ENCODE results near the gene CYLD. TPM values are rescaled to one million over a fixed set of nuclear protein-coding genes. Genes with fewer than 3 reads are reported as not detected.

CYLD gene
- total and polyA plus RNA-seq, 3 donors from 2014 or later = 37.4 to 89.3 (median 48.4) TPM

GRCh38 chr16:50834701-50835100, 92.8 kb downstream of the CYLD start:
- intact Hi-C loops (cut with DNase I; ENCODE audit: low total_unique reads) = no loop called here
- TF ChIP-seq POLR2A (IDR thresholded peaks at IDR 0.05) (no peak), CTCF (IDR thresholded peaks at IDR 0.05) (no peak)
- DNase-seq = no peak

GRCh38 chr16:50835358-50836060, 93.6 kb downstream of the CYLD start:
- WGBS, 2 donors = 51 to 57% methylated on average over 7 to 10 of the region's 10 CpGs
- H3K4me1 ChIP-seq = no peaks in the 10 kb centered on the region
- H3K27me3 ChIP-seq = no peaks in the 10 kb centered on the region
- H3K27ac ChIP-seq = no peak overlapping the region
- TF ChIP-seq POLR2A (IDR thresholded peaks at IDR 0.05) = no peak
- intact Hi-C loops (cut with DNase I; ENCODE audit: low total_unique reads) = no loop called here
- DNase-seq = no peak
- H3K36me3 ChIP-seq (ENCODE audit: low read depth, missing control alignments) = no peaks in the 10 kb centered on the region
- H3K4me3 ChIP-seq = no peak overlapping the region
- no peaks in the 10 kb centered on the region for H3K9me3 ChIP-seq

More at GRCh38 chr16:50834701-50835100, 92.8 kb downstream of the CYLD start:
- no peaks in the 10 kb centered on the region for H3K4me1 ChIP-seq
- H3K27me3 ChIP-seq = no peaks in the 10 kb centered on the region
- 93 to 99% methylated on average over 4 of the region's 4 CpGs for WGBS, 2 donors
- H3K9me3 ChIP-seq = no peaks in the 10 kb centered on the region
- H3K36me3 ChIP-seq (ENCODE audit: low read depth, missing control alignments) = no peaks in the 10 kb centered on the region
- H3K27ac ChIP-seq = no peak overlapping the region
- H3K4me3 ChIP-seq = no peak overlapping the region

GRCh38 chr16:50836121-50836621, 94.3 kb downstream of the CYLD start:
- no peaks in the 10 kb centered on the region for H3K9me3 ChIP-seq
- H3K27me3 ChIP-seq = no peaks in the 10 kb centered on the region
- DNase-seq = no peak
- no peak for TF ChIP-seq CTCF (IDR thresholded peaks at IDR 0.05)
- no peak for TF ChIP-seq POLR2A (IDR thresholded peaks at IDR 0.05)
- H3K4me1 ChIP-seq = peaks cover 3% of the 10 kb centered on the region
- intact Hi-C loops (cut with DNase I; ENCODE audit: low total_unique reads) = no loop called here
- H3K4me3 ChIP-seq = no peak overlapping the region
- H3K36me3 ChIP-seq (ENCODE audit: low read depth, missing control alignments) = no peaks in the 10 kb centered on the region
- WGBS, 2 donors = 46 to 63% methylated on average over 10 of the region's 10 CpGs
- H3K27ac ChIP-seq = no peak overlapping the region

- intact Hi-C loops (cut with DNase I; ENCODE audit: low total_unique reads) = no loop called here
- Histone ChIP-seq H3K27ac (no peak overlapping the region), H3K36me3 (ENCODE audit: low read depth, missing control alignments) (no peaks in the 10 kb centered on the region), H3K27me3 (no peaks in the 10 kb centered on the region), H3K4me3 (no peak overlapping the region), H3K9me3 (no peaks in the 10 kb centered on the region), H3K4me1 (peaks cover 3% of the 10 kb centered on the region)
- 96 to 98% methylated on average over 2 of the region's 2 CpGs for WGBS, 2 donors
- TF ChIP-seq POLR2A (IDR thresholded peaks at IDR 0.05) (no peak), CTCF (IDR thresholded peaks at IDR 0.05) (no peak)
- no peak for DNase-seq
These were observed 95.4 kb downstream of the CYLD start for GRCh38 chr16:50837324-50837723.

GRCh38 chr16:50838165-50838564, 96.3 kb downstream of the CYLD start:
- no peak for TF ChIP-seq CTCF (IDR thresholded peaks at IDR 0.05)
- TF ChIP-seq POLR2A (IDR thresholded peaks at IDR 0.05) = no peak
- H3K9me3 ChIP-seq = no peaks in the 10 kb centered on the region
- WGBS, 2 donors = 70 to 77% methylated on average over 2 of the region's 2 CpGs
- no peaks in the 10 kb centered on the region for H3K36me3 ChIP-seq (ENCODE audit: low read depth, missing control alignments)
- intact Hi-C loops (cut with DNase I; ENCODE audit: low total_unique reads) = no loop called here
- H3K4me1 ChIP-seq = peaks cover 3% of the 10 kb centered on the region
- H3K27me3 ChIP-seq = no peaks in the 10 kb centered on the region
- no peak overlapping the region for H3K27ac ChIP-seq
- no peak overlapping the region for H3K4me3 ChIP-seq
- DNase-seq = no peak
